Gastroesophageal sphincter (tissue), 4 donors: ENCODE measurements around the gene PROKR2. TPM values are rescaled to one million over a fixed set of nuclear protein-coding genes. Genes with fewer than 3 reads are reported as not detected.

ENCODE experiments used
- ATAC-seq: fragments of 150-250 bp; one replicate; pipeline ENCODE4 v1.9.1; 2016; ENCODE audit warnings: mild to moderate bottlenecking, moderate library complexity
- H3K27ac ChIP-seq, 4 donors: fragments of 200-600 bp; sonication (generic) in 3 of 4; 1 replicate in 3 of 4; 2 replicates in 1 of 4; pipeline ENCODE4 v1.5.1; 2016 to 2019
- H3K27me3 ChIP-seq: fragments of 200-600 bp; sonication (generic); one replicate; pipeline ENCODE4 v1.5.1; 2019
- H3K36me3 ChIP-seq, 2 donors: fragments of 200-600 bp; sonication (generic); one replicate each; pipeline ENCODE4 v1.5.1; 2019; ENCODE audit warnings: control low read depth in 1 of 2
- H3K4me1 ChIP-seq, 3 donors: fragments of 200-600 bp; sonication (generic); 1 replicate in 2 of 3; 2 replicates in 1 of 3; pipeline ENCODE4 v1.5.1; 2016 to 2019; ENCODE audit warnings: control low read depth in 2 of 3
- H3K4me3 ChIP-seq, 2 donors: fragments of 200-600 bp; sonication (generic); one replicate each; pipeline ENCODE4 v1.5.1; 2019; ENCODE audit warnings: mild to moderate bottlenecking in 1 of 2, moderate library complexity in 1 of 2
- H3K9me3 ChIP-seq, 3 donors: fragments of 200-600 bp; sonication (generic); one replicate each; pipeline ENCODE4 v1.5.1; 2017 to 2019; ENCODE audit warnings: control low read depth in 2 of 3
- EP300 ChIP-seq: sonication (generic); formaldehyde crosslinking; IDR thresholded peaks from one replicate; pipeline ENCODE4 v1.6.1; 2017; ENCODE audit warnings: antibody characterized with exemption, mild to moderate bottlenecking
- POLR2A ChIP-seq, 2 donors: fragments of 450-650 bp; IDR thresholded peaks; one replicate each; pipeline ENCODE4 v1.6.1; 2017; ENCODE audit warnings: antibody characterized with exemption in 2 of 2, mild to moderate bottlenecking in 2 of 2, moderate library complexity in 1 of 2
- POLR2AphosphoS5 ChIP-seq: sonication (generic); formaldehyde crosslinking; IDR thresholded peaks from one replicate; pipeline ENCODE4 v1.6.1; 2017; ENCODE audit warnings: antibody characterized with exemption
- WGBS, 2 donors: methylation state at CpG; one replicate each; pipeline ENCODE4 v1.1.5; 2018; ENCODE audit warnings: low coverage in 1 of 2; 5-methylcytosine and 5-hydroxymethylcytosine counted together
- total RNA-seq, 4 donors: library from RNA; depleted of rRNA; stranded (reverse); fragments of >200 nt; gene quantifications; one replicate each; pipeline ENCODE4 v1.1.0, GENCODE V29; 2016
- TF ChIP-seq, protein P1 (sequence below), 4 experiments: fragments of 200-600 bp in 2 of 4; fragments of 450-650 bp in 2 of 4; sonication (generic) in 1 of 4; IDR thresholded peaks; one replicate each; pipeline ENCODE4 v1.5.1; 2017 to 2019; ENCODE audit warnings: antibody characterized with exemption in 4 of 4, mild to moderate bottlenecking in 2 of 4, moderate library complexity in 2 of 4

PROKR2 gene
- total RNA-seq, 4 donors from 2014 or later, result not detected

DNA sequence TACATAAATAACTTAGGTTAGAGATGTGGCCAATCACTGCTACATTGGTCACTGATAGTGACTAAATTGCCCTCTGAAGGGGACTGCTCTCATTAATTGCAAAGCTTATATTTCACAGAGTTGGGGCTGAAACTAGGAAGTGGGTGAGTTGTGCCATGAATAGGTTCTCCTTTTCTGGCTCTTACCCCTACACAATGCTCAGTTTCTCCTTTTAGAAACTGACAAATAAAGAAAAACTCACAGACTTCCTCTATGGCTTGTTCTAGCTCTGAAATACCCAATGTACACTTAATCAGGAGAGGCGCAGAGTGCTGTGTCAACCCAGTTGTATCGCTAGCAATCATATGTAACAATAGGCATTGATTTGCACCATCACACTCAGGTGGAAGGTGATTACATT is 41.2 kb upstream of the PROKR2 start:
- Histone ChIP-seq H3K4me3 (no peak overlapping the region), H3K27me3 (no peaks in the 10 kb centered on the region), H3K4me1 (no peaks in the 10 kb centered on the region), H3K36me3 (no peaks in the 10 kb centered on the region), H3K27ac (no peak overlapping the region), H3K9me3 (peaks cover 0 to 6% (median 0%) of the 10 kb centered on the region in 3 donors)
- 70 to 82% methylated on average over 2 of the region's 2 CpGs for WGBS, 2 donors
- TF ChIP-seq POLR2A (IDR thresholded peaks at IDR 0.05), result no peak
- TF ChIP-seq POLR2AphosphoS5, result no peak
- TF ChIP-seq EP300, result no peak
- TF ChIP-seq, protein P1, sequence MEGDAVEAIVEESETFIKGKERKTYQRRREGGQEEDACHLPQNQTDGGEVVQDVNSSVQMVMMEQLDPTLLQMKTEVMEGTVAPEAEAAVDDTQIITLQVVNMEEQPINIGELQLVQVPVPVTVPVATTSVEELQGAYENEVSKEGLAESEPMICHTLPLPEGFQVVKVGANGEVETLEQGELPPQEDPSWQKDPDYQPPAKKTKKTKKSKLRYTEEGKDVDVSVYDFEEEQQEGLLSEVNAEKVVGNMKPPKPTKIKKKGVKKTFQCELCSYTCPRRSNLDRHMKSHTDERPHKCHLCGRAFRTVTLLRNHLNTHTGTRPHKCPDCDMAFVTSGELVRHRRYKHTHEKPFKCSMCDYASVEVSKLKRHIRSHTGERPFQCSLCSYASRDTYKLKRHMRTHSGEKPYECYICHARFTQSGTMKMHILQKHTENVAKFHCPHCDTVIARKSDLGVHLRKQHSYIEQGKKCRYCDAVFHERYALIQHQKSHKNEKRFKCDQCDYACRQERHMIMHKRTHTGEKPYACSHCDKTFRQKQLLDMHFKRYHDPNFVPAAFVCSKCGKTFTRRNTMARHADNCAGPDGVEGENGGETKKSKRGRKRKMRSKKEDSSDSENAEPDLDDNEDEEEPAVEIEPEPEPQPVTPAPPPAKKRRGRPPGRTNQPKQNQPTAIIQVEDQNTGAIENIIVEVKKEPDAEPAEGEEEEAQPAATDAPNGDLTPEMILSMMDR (IDR thresholded peaks at IDR 0.05), result no peak
- no peak for ATAC-seq

DNA sequence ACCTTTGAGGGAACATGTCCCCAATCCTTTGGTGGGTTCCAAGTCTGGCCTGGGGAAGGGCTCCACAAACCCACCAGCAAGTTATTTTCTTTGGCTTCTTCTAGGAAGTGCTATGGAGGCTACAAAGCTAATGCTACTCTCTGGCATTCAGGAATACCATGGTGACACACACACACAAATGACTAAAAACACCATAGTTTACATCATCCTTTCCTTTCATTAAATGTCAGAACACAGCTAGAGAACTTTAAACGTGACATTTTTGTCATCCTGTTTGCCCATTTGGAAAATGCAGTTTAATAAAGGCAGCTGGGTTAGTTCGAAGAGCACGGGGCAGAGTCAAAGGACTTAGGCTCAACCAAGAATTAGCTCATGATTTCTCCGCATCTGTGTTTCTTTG is 40.2 kb upstream of the PROKR2 start:
- peaks cover 0 to 5% (median 0%) of the 10 kb centered on the region in 3 donors for H3K9me3 ChIP-seq
- WGBS, 2 donors, result 61 to 69% methylated on average over 4 of the region's 4 CpGs
- no peaks in the 10 kb centered on the region for H3K27me3 ChIP-seq
- H3K27ac ChIP-seq, result no peak overlapping the region
- H3K4me1 ChIP-seq, result no peaks in the 10 kb centered on the region
- no peak overlapping the region for H3K4me3 ChIP-seq
- TF ChIP-seq POLR2A (IDR thresholded peaks at IDR 0.05), result no peak
- TF ChIP-seq, protein P1 (IDR thresholded peaks at IDR 0.05), result no peak
- TF ChIP-seq EP300, result no peak
- no peak for TF ChIP-seq POLR2AphosphoS5
- no peaks in the 10 kb centered on the region for H3K36me3 ChIP-seq
- no peak for ATAC-seq

DNA sequence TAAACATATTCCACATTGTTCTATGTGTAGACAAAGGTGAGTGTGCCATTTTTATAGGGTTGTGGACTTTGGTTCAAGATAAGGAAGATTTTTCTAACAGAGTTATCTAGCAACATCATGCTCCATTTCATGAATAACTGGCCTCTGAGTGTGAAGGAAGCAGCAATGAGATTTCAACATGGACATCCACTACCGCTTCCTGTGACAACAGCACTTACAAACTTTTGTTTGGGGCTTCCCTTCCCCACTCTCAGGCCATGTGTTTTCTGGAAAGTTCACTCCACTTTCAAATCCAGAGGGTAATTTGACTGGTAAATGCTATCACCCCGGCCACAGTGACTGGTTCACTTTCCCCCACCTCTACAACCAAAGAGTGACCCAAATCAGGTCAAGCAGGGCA is 38.1 kb upstream of the PROKR2 start:
- H3K27ac ChIP-seq, result no peak overlapping the region
- WGBS, 2 donors, result 50 to 100% methylated on average over 1 of the region's 2 CpGs
- no peak for TF ChIP-seq POLR2AphosphoS5
- no peak for TF ChIP-seq POLR2A (IDR thresholded peaks at IDR 0.05)
- TF ChIP-seq, protein P1 (IDR thresholded peaks at IDR 0.05), result no peak
- no peak for TF ChIP-seq EP300

DNA sequence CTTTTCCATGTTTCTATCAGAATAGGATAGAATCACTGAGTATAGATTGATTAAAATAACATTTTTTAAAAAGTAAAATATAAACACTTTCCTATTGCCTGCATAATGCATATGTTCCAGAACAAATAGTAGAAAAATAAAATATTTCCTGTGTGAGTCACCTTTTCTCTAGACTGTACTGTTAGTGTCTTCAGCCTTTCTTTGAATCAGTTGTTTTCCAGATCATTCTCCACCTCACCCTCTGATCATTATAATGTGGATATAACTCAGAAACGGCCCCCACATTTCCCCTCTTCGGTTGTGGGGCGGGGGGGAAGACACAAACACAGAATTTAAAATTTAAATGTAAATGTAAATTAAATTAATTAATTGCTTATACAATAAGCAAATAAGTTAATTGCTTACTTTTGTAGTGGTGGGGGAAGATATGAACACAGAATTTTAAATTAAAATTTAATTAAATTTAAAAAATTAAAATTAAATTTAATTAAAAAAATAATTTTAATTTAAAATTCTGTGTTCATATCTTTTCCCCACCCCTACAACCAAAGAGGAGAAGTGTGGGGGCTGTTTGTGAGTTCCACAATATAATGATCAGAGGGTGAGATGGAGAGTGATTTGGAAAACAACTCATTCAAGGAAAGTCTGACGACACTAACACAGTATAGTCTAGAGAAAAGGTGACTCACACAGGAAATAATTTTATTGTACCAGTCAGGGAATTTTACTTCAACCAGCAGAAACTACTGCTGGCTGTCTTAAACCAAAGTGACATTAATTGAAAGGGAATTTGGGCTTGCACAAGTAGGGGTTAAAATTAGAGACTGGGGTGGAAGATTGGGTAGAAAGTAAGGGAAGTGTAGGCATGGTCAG is 37.1 kb upstream of the PROKR2 start:
- H3K27ac ChIP-seq, result no peak overlapping the region
- no peak overlapping the region for H3K4me3 ChIP-seq
- H3K27me3 ChIP-seq, result no peaks in the 10 kb centered on the region
- 64 to 86% methylated on average over 3 to 4 of the region's 4 CpGs for WGBS, 2 donors
- TF ChIP-seq, protein P1 (IDR thresholded peaks at IDR 0.05), result no peak
- TF ChIP-seq EP300 (no peak), POLR2A (IDR thresholded peaks at IDR 0.05) (no peak), POLR2AphosphoS5 (no peak)
- H3K9me3 ChIP-seq, result no peaks in the 10 kb centered on the region
- ATAC-seq, result no peak
- no peaks in the 10 kb centered on the region for H3K36me3 ChIP-seq
- H3K4me1 ChIP-seq, result no peaks in the 10 kb centered on the region

More for the DNA sequence above, 38.1 kb upstream of the PROKR2 start:
- Histone ChIP-seq H3K27me3 (no peaks in the 10 kb centered on the region), H3K4me1 (no peaks in the 10 kb centered on the region), H3K4me3 (no peak overlapping the region), H3K9me3 (no peaks in the 10 kb centered on the region), H3K36me3 (no peaks in the 10 kb centered on the region)
- no peak for ATAC-seq

DNA sequence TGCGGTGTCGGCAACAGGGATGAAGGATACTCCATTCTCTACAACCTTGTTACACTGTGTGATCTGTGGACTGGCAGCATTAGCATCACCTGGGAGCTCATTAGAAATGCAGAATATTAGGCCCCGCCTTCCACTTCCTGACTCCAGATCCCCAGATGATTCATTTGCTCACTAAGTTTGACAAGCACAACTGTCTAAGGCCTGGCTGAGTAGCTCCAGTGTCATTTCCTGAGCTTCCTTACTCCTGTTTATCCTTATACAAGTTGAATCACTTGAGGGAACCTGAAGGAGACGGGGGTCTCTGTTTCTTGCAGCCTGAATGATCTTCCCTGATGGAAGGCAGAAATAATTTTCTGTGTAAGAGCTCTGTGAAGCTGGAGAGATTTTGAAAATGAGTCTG is 32.7 kb upstream of the PROKR2 start:
- TF ChIP-seq, protein P1 (IDR thresholded peaks at IDR 0.05), result no peak
- no peak for ATAC-seq
- Histone ChIP-seq H3K36me3 (no peaks in the 10 kb centered on the region), H3K27me3 (no peaks in the 10 kb centered on the region), H3K4me1 (no peaks in the 10 kb centered on the region), H3K4me3 (no peak overlapping the region), H3K27ac (no peak overlapping the region), H3K9me3 (no peaks in the 10 kb centered on the region)
- WGBS, 2 donors, result 78 to 86% methylated on average over 4 of the region's 4 CpGs
